ENCODE measurements around the gene SARS2. TPM values are rescaled to one million over a fixed set of nuclear protein-coding genes. Genes with fewer than 3 reads are reported as not detected.
"Not testable (repeated sequence)": the region's sequence is repeated elsewhere in the genome, so short reads cannot be mapped to it uniquely, and the experiment has no call there.

The SARS2 gene
- total and polyA plus RNA-seq, 7 donors: 13.3 to 19.8 (median 17.0) TPM

- ATAC-seq: no peak
- Histone ChIP-seq H3K36me3 (ENCODE audit: insufficient read depth in 1 of 2, low read depth in 1 of 2) (no peaks in the 10 kb centered on the region), H3K4me1 (no peaks in the 10 kb centered on the region), H3K9me3 (no peaks in the 10 kb centered on the region), H3K27me3 (ENCODE audit: insufficient read depth in 3 of 3, low read length in 2 of 3) (no peaks in the 10 kb centered on the region), H3K4me3 (no peak overlapping the region), H3K27ac (no peak overlapping the region)
- WGBS, 3 donors: 71 to 82% (median 73%) methylated on average over 12 of the region's 12 CpGs
- no peak for DNase-seq
- intact Hi-C loops (cut with DNase I): no loop called here
- TF ChIP-seq, protein P1, sequence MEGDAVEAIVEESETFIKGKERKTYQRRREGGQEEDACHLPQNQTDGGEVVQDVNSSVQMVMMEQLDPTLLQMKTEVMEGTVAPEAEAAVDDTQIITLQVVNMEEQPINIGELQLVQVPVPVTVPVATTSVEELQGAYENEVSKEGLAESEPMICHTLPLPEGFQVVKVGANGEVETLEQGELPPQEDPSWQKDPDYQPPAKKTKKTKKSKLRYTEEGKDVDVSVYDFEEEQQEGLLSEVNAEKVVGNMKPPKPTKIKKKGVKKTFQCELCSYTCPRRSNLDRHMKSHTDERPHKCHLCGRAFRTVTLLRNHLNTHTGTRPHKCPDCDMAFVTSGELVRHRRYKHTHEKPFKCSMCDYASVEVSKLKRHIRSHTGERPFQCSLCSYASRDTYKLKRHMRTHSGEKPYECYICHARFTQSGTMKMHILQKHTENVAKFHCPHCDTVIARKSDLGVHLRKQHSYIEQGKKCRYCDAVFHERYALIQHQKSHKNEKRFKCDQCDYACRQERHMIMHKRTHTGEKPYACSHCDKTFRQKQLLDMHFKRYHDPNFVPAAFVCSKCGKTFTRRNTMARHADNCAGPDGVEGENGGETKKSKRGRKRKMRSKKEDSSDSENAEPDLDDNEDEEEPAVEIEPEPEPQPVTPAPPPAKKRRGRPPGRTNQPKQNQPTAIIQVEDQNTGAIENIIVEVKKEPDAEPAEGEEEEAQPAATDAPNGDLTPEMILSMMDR (IDR thresholded peaks at IDR 0.05): no peak
Observed at GRCh38 chr19:38970664-38971532, 40.3 kb upstream of the SARS2 start.

DNA sequence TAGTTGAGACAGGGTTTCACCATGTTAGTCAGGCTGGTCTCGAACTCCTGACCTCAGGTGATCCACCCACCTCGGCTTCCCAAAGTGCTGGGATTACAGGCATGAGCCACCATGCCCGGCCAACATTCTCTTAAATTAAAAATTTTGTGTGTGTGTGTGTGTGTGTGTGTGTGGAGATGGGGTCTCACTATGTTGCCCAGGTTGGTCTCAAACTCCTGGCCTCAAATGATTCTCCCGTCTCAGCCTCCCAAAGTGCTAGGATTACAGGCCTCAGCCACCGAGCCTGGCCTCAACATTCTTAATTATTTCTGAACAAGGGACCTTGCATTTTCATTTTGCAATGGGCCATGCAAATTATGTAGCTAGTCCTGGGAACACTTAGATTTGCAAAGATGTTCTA, 35.6 kb upstream of the SARS2 start:
- not testable (repeated sequence) for H3K27me3 ChIP-seq (ENCODE audit: insufficient read depth in 3 of 3, low read length in 2 of 3); H3K4me1 ChIP-seq; H3K36me3 ChIP-seq (ENCODE audit: insufficient read depth in 1 of 2, low read depth in 1 of 2); H3K27ac ChIP-seq; H3K9me3 ChIP-seq; DNase-seq; H3K4me3 ChIP-seq; ATAC-seq
- intact Hi-C loops (cut with DNase I): loop anchor here in 1 of 2 donors (10.0 kb wide), 1 partner anchor 159 kb away; the partner anchor contains the start of gene PAK4
- 92 to 93% (median 93%) methylated on average over 5 of the region's 5 CpGs for WGBS, 3 donors

DNA sequence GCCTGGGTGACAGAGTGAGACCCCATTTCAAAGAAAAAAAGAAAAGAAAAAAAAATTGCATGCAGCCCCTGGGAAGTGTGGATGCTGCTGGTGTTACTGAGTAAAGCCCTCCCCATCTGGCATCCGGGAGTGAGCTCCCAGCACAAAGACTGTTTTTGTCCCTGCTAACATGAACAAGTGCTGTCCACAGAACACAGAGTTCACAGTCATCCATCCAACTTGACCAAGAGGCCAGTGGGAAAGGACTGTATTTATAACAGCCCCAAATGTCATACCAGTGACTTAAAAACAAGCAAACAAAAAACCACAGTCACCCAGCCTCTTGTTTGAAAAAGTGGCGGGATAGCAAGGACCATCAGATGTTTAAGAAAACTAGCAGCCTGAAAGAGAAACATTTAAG, 34.2 kb upstream of the SARS2 start:
- no peak overlapping the region for H3K27ac ChIP-seq
- 91 to 95% (median 93%) methylated on average over 2 of the region's 2 CpGs for WGBS, 3 donors
- H3K27me3 ChIP-seq (ENCODE audit: insufficient read depth in 3 of 3, low read length in 2 of 3): no peaks in the 10 kb centered on the region
- no peak overlapping the region for H3K4me3 ChIP-seq
- no peaks in the 10 kb centered on the region for H3K9me3 ChIP-seq
- no peak for DNase-seq
- intact Hi-C loops (cut with DNase I): loop anchor here in 1 of 2 donors (5.0 to 10.0 kb wide), 2 partner anchors 160 to 363 kb away; partner anchors contain the start of gene PAK4
- H3K4me1 ChIP-seq: peaks cover 7% of the 10 kb centered on the region
- no peaks in the 10 kb centered on the region for H3K36me3 ChIP-seq (ENCODE audit: insufficient read depth in 1 of 2, low read depth in 1 of 2)
- no peak for ATAC-seq
- TF ChIP-seq, protein P1 (IDR thresholded peaks at IDR 0.05): no peak

DNA sequence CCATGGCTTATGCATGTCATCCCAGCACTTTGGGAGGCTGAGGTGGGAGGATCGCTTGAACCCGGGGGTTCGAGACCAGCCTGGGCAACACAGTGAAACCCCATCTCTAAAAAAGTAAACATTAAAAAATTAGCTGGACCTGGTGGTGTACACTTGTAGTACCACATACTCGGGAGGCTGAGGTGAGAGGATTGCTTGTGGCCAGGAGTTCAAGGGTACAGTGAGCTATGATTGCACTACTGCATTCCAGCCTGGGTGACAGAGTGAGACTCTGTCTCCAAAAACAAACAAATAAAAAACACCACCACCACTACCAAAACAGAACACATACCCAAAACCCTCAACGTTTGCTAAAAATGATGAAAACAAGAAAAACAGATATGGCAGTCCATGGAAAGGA, 29.1 kb upstream of the SARS2 start:
- Histone ChIP-seq H3K4me3 (no peak overlapping the region), H3K4me1 (peaks cover 7% of the 10 kb centered on the region), H3K27me3 (ENCODE audit: insufficient read depth in 3 of 3, low read length in 2 of 3) (no peaks in the 10 kb centered on the region), H3K36me3 (ENCODE audit: insufficient read depth in 1 of 2, low read depth in 1 of 2) (no peaks in the 10 kb centered on the region), H3K27ac (no peak overlapping the region), H3K9me3 (no peaks in the 10 kb centered on the region)
- TF ChIP-seq, protein P1 (IDR thresholded peaks at IDR 0.05): no peak
- WGBS, 3 donors: 84 to 90% (median 87%) methylated on average over 5 of the region's 5 CpGs
- ATAC-seq: no peak
- DNase-seq: no peak
- intact Hi-C loops (cut with DNase I): loop anchor here in 1 of 2 donors (5.0 to 10.0 kb wide), 2 partner anchors 165 to 368 kb away; partner anchors contain the start of gene PAK4

GRCh38 chr19:38958301-38958700, 27.7 kb upstream of the SARS2 start:
- TF ChIP-seq, protein P1 (IDR thresholded peaks at IDR 0.05): no peak
- no peak for ATAC-seq
- Histone ChIP-seq H3K4me1 (peaks cover 7% of the 10 kb centered on the region), H3K9me3 (no peaks in the 10 kb centered on the region), H3K27ac (no peak overlapping the region), H3K4me3 (no peak overlapping the region), H3K36me3 (ENCODE audit: insufficient read depth in 1 of 2, low read depth in 1 of 2) (no peaks in the 10 kb centered on the region), H3K27me3 (ENCODE audit: insufficient read depth in 3 of 3, low read length in 2 of 3) (no peaks in the 10 kb centered on the region)
- WGBS, 3 donors: 83 to 88% (median 84%) methylated on average over 2 of the region's 2 CpGs
- intact Hi-C loops (cut with DNase I): no loop called here
- no peak for DNase-seq

All from psoas muscle (tissue), 8 donors.